Spleen (tissue), 11 donors: ENCODE data around the gene EIF4B. TPM values are rescaled to one million over a fixed set of nuclear protein-coding genes. Genes with fewer than 3 reads are reported as not detected.
"Not testable (repeated sequence)": the region's sequence is repeated elsewhere in the genome, so short reads cannot be mapped to it uniquely, and the experiment has no call there.

Source experiments
- DNase-seq: peaks from one replicate; pipeline ENCODE4 v3.0.0-alpha.2; 2020
- H3K27ac ChIP-seq, 8 donors: fragments of 200-600 bp; sonication (generic) in 7 of 8; 1 replicate in 4 of 8; 2 replicates in 4 of 8; pipeline versions ENCODE4 v1.5.0 to v1.8.0; 2016 to 2021; ENCODE audit warnings: inconsistent platforms in 4 of 8, mild to moderate bottlenecking in 4 of 8, moderate library complexity in 1 of 8
- H3K27me3 ChIP-seq, 7 donors: fragments of 200-600 bp; sonication (generic) in 6 of 7; replicated peaks in 1 of 7; 1 replicate in 4 of 7; 2 replicates in 3 of 7; pipeline versions ENCODE4 v1.5.0 to v1.8.0; 2016 to 2021; ENCODE audit warnings: inconsistent platforms in 3 of 7, mild to moderate bottlenecking in 1 of 7
- H3K36me3 ChIP-seq, 6 donors: fragments of 200-600 bp; sonication (generic) in 5 of 6; 1 replicate in 4 of 6; 2 replicates in 2 of 6; pipeline versions ENCODE4 v1.5.0 to v1.8.0; 2016 to 2021; ENCODE audit warnings: inconsistent platforms in 2 of 6
- H3K4me1 ChIP-seq, 6 donors: fragments of 200-600 bp; sonication (generic) in 5 of 6; 1 replicate in 3 of 6; 2 replicates in 3 of 6; pipeline versions ENCODE4 v1.5.0 to v1.8.0; 2016 to 2021; ENCODE audit warnings: inconsistent platforms in 3 of 6
- H3K4me3 ChIP-seq, 8 donors: fragments of 200-600 bp; sonication (generic) in 7 of 8; 1 replicate in 4 of 8; 2 replicates in 4 of 8; pipeline versions ENCODE4 v1.5.0 to v1.8.0; 2016 to 2021; ENCODE audit warnings: inconsistent platforms in 4 of 8, mild to moderate bottlenecking in 4 of 8, moderate library complexity in 2 of 8
- H3K9me3 ChIP-seq, 8 donors: fragments of 200-600 bp; sonication (generic) in 7 of 8; 1 replicate in 4 of 8; 2 replicates in 4 of 8; pipeline versions ENCODE4 v1.5.0 to v1.8.0; 2016 to 2021; ENCODE audit warnings: inconsistent platforms in 4 of 8
- POLR2A ChIP-seq, 3 donors: fragments of 450-650 bp; IDR thresholded peaks; one replicate each; pipeline ENCODE4 v1.5.1; 2017; ENCODE audit warnings: antibody characterized with exemption in 3 of 3, mild to moderate bottlenecking in 1 of 3
- POLR2AphosphoS5 ChIP-seq, 3 donors: sonication (generic); formaldehyde crosslinking; IDR thresholded peaks; one replicate each; pipeline ENCODE4 v1.5.1; 2017; ENCODE audit warnings: antibody characterized with exemption in 3 of 3
- WGBS, 5 donors: extraction: QIAGEN DNeasy Blood & Tissue Kit in 3 of 5; methylation state at CpG; one replicate each; pipeline versions ENCODE4 v1.1.5 to v1.1.7; 2013 to 2018; 5-methylcytosine and 5-hydroxymethylcytosine counted together
- intact Hi-C: fragments of 100-400 bp; cut with DNase I; formaldehyde crosslinking; loops from one replicate; pipeline ENCODE4 v1.15.0; 2023; ENCODE audit warnings: low total_unique reads
- polyA plus RNA-seq, 3 donors: library from polyadenylated mRNA; stranded (reverse); fragments of 200-250 nt; gene quantifications; one replicate each; pipeline ENCODE4 v1.2.1, GENCODE V29; 2013
- total RNA-seq, 7 donors: library from RNA; depleted of rRNA in 3 of 7; stranded (reverse); fragments of >200 nt in 3 of 7; fragmentation: NEBNext Ultra II Directional in 4 of 7; extraction: Animal tissue kit (Norgen Biotek cat#: 25700) in 4 of 7; gene quantifications; one replicate each; pipeline versions ENCODE4 v1.1.0 to v1.2.1, GENCODE V29; 2016 to 2021
- TF ChIP-seq, protein P1 (sequence below), 11 experiments: fragments of 200-600 bp in 7 of 11; fragments of 450-650 bp in 4 of 11; sonication (generic) in 4 of 11; IDR thresholded peaks in 8 of 11; conservative IDR thresholded peaks in 3 of 11; 1 replicate in 7 of 11; 2 replicates in 4 of 11; pipeline versions ENCODE4 v1.4.0 to v1.8.0; 2016 to 2021; ENCODE audit warnings: antibody characterized with exemption in 11 of 11, inconsistent platforms in 4 of 11, mild to moderate bottlenecking in 1 of 11
- donor health status: healthy with polysubstance abuse.
- donor health status: DM: no; HTN: no; CAD: no; lungs with moderate emphysema.
- donor health status: DM: no; HTN: no; CAD: no.
- donor health status: Bipolar disorder and iron deficiency.
- donor health status: healthy.
- donor health status: DM: no; HTN: no; CAD: no.
- donor health status: DM: yes; HTN: yes; CAD: no.

Gene EIF4B
- total and polyA plus RNA-seq, 10 donors, result 105 to 490 (median 398) TPM

DNA sequence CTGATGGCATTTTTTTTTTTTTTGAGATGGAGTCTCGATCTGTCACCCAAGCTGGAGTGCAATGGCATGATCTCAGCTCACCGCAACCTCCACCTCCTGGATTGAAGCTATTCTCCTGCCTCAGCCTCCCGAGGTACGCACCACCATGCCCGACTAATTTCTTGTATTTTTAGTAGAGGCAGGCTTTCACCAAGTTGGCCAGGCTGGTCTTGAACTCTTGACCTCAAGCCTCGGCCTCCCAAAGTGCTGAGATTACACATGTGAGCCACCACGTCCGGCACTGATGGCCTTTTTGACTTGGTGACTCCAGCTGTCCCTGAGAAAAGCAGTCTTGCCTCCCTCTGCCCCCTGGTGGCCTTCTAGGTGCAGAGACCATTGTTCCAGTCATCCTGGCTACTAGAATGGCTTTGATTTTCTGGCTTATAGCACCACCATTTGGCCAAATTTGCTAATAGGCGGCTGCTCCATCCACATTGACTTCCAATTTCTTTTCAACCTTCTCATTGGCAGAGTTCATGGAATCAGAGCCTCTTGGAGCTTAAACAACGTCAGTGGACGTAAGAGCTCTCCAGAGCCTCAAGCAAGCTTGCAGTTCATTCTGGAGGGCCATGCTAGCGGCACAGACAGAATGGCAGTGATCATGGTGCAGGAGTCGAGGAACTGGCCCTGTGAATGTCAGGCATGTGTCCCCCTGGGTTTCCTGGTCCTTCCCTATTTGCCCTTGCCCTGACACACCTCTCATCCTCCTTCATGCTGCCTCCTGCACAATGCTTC, 25.4 kb upstream of the EIF4B start:
- H3K9me3 ChIP-seq, result no peaks in the 10 kb centered on the region
- peaks cover 0 to 37% (median 0%) of the 10 kb centered on the region in 7 donors for H3K27me3 ChIP-seq
- peak in 2 of 3 donors; percentile 37 to 47 for TF ChIP-seq POLR2AphosphoS5 (IDR thresholded peaks at IDR 0.05)
- no peak for TF ChIP-seq POLR2A (IDR thresholded peaks at IDR 0.05)
- TF ChIP-seq, protein P1, sequence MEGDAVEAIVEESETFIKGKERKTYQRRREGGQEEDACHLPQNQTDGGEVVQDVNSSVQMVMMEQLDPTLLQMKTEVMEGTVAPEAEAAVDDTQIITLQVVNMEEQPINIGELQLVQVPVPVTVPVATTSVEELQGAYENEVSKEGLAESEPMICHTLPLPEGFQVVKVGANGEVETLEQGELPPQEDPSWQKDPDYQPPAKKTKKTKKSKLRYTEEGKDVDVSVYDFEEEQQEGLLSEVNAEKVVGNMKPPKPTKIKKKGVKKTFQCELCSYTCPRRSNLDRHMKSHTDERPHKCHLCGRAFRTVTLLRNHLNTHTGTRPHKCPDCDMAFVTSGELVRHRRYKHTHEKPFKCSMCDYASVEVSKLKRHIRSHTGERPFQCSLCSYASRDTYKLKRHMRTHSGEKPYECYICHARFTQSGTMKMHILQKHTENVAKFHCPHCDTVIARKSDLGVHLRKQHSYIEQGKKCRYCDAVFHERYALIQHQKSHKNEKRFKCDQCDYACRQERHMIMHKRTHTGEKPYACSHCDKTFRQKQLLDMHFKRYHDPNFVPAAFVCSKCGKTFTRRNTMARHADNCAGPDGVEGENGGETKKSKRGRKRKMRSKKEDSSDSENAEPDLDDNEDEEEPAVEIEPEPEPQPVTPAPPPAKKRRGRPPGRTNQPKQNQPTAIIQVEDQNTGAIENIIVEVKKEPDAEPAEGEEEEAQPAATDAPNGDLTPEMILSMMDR (IDR thresholded peaks at IDR 0.05 in 8 of 11, conservative IDR thresholded peaks at IDR 0.05 in 3 of 11), result peak; percentile 94 to 99 (median 96)
- peaks cover 0 to 17% (median 10%) of the 10 kb centered on the region in 6 donors for H3K4me1 ChIP-seq
- H3K36me3 ChIP-seq, result no peaks in the 10 kb centered on the region
- no peak overlapping the region for H3K27ac ChIP-seq
- intact Hi-C loops, result loop anchor here (2.0 to 10.0 kb wide), 3 partner anchors 96 to 826 kb away; no protein-coding TSS in a partner anchor
- 29 to 39% (median 33%) methylated on average over 13 of the region's 13 CpGs for WGBS, 5 donors
- DNase-seq, result peak; percentile 89
- H3K4me3 ChIP-seq, result no peak overlapping the region

DNA sequence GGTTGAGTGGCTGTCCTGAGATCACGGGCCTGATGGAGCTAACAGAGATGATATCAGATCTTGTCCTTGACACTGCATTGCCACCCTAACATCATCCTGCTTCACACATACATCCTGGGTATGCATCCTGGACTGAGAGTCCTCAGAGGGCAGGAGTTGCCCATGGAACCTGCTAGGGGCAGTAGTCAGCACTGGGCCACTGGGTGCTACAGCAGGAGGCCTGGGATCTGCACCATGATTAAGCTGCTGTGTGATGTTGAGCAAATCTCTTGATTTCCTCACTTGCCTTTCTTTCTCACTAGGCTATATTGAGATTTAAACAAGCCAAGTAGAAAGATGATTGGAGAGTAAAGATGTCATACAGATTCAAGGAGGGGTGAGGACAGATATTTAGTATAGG, 22.1 kb upstream of the EIF4B start:
- H3K4me3 ChIP-seq, result no peak overlapping the region
- no peak for DNase-seq
- TF ChIP-seq, protein P1 (IDR thresholded peaks at IDR 0.05 in 8 of 11, conservative IDR thresholded peaks at IDR 0.05 in 3 of 11), result no peak
- TF ChIP-seq POLR2AphosphoS5 (IDR thresholded peaks at IDR 0.05) (no peak), POLR2A (IDR thresholded peaks at IDR 0.05) (no peak)
- peaks cover 0 to 17% (median 0%) of the 10 kb centered on the region in 7 donors for H3K27me3 ChIP-seq
- no peak overlapping the region for H3K27ac ChIP-seq
- no peaks in the 10 kb centered on the region for H3K36me3 ChIP-seq
- 64 to 94% (median 68%) methylated on average over 1 of the region's 1 CpG for WGBS, 5 donors
- no peaks in the 10 kb centered on the region for H3K9me3 ChIP-seq
- intact Hi-C loops, result loop anchor here (10.0 kb wide), 2 partner anchors 609 to 829 kb away; no protein-coding TSS in a partner anchor
- peaks cover 0 to 12% (median 7%) of the 10 kb centered on the region in 6 donors for H3K4me1 ChIP-seq

- intact Hi-C loops, result loop anchor here (10.0 kb wide), 2 partner anchors 614 to 834 kb away; no protein-coding TSS in a partner anchor
- 76 to 86% (median 80%) methylated on average over 6 of the region's 6 CpGs for WGBS, 5 donors
- TF ChIP-seq, protein P1 (IDR thresholded peaks at IDR 0.05 in 8 of 11, conservative IDR thresholded peaks at IDR 0.05 in 3 of 11), result no peak
- TF ChIP-seq POLR2A (IDR thresholded peaks at IDR 0.05) (no peak), POLR2AphosphoS5 (IDR thresholded peaks at IDR 0.05) (no peak)
These were observed 17.4 kb upstream of the EIF4B start for GRCh38 chr12:52988898-52989297.

GRCh38 chr12:52990206-52990605, 16.1 kb upstream of the EIF4B start:
- Histone ChIP-seq H3K4me1 (no peaks in the 10 kb centered on the region), H3K27me3 (peaks cover 0 to under 1% (median 0%) of the 10 kb centered on the region in 7 donors), H3K36me3 (no peaks in the 10 kb centered on the region), H3K9me3 (no peaks in the 10 kb centered on the region), H3K27ac (no peak overlapping the region), H3K4me3 (no peak overlapping the region)
- intact Hi-C loops, result no loop called here
- TF ChIP-seq POLR2AphosphoS5 (IDR thresholded peaks at IDR 0.05) (no peak), POLR2A (IDR thresholded peaks at IDR 0.05) (no peak)
- TF ChIP-seq, protein P1 (IDR thresholded peaks at IDR 0.05 in 8 of 11, conservative IDR thresholded peaks at IDR 0.05 in 3 of 11), result no peak
- no peak for DNase-seq
- WGBS, 5 donors, result 87 to 96% (median 91%) methylated on average over 4 of the region's 4 CpGs

More at GRCh38 chr12:52988898-52989297, 17.4 kb upstream of the EIF4B start:
- Histone ChIP-seq H3K36me3 (no peaks in the 10 kb centered on the region), H3K27me3 (peaks cover 0 to 4% (median 0%) of the 10 kb centered on the region in 7 donors), H3K9me3 (no peaks in the 10 kb centered on the region), H3K4me1 (no peaks in the 10 kb centered on the region), H3K4me3 (no peak overlapping the region), H3K27ac (no peak overlapping the region)
- no peak for DNase-seq

DNA sequence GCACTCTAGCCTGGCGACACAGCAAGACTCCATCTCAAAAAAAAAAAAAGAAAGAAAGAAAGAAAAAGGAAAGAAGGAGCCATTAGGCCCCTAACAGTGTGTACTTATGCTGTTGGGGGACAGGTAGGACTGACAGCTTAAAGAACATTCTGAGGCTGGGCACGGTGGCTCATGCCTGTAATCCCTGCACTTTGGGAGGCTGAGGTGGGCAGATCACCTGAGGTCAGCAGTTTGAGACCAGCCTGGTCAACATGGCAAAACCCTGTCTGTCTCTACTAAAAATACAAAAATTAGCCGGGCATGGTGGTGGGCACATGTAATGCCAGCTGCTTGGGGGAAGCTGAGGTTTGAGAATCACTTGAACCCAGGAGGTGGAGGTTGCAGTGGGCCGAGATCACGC, 14.0 kb upstream of the EIF4B start:
- H3K4me1 ChIP-seq, H3K4me3 ChIP-seq, H3K9me3 ChIP-seq, H3K27ac ChIP-seq, DNase-seq, H3K27me3 ChIP-seq, H3K36me3 ChIP-seq, intact Hi-C loops: not testable (repeated sequence)
- 90 to 96% (median 95%) methylated on average over 5 of the region's 5 CpGs for WGBS, 5 donors
